Lower leg skin (tissue), 3 donors: ENCODE measurements around the gene WBP1L.

Experiments
- POLR2A ChIP-seq, 2 donors: fragments of 450-650 bp; IDR thresholded peaks; one replicate each; pipeline ENCODE4 v1.6.1; 2016 to 2017; ENCODE audit warnings: antibody characterized with exemption in 2 of 2, mild to moderate bottlenecking in 1 of 2, moderate library complexity in 1 of 2
- TF ChIP-seq, protein P1 (sequence below), 3 donors: fragments of 450-650 bp; IDR thresholded peaks; one replicate each; pipeline ENCODE4 v1.5.1; 2016; ENCODE audit warnings: antibody characterized with exemption in 3 of 3, mild to moderate bottlenecking in 3 of 3, moderate library complexity in 2 of 3

DNA sequence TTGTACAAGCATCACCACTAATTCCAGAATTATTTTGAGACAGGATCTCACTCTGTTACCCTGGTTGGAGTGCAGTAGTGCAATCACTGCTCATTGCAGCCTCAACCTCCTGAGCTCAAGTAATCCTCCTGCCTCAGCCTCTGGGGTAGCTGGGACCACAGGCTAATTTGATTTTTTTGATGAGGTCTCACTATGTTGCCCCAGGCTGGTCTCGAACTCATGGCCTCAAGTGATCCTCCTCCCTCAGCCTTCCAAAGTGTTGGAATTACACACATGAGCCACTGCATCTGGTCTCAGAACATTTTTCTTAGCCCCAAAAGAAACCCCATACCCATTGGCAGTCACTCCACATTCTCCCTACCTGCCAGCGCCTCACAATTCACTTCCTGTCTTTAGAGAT, 3.5 kb upstream of the WBP1L start:
- TF ChIP-seq, protein P1, sequence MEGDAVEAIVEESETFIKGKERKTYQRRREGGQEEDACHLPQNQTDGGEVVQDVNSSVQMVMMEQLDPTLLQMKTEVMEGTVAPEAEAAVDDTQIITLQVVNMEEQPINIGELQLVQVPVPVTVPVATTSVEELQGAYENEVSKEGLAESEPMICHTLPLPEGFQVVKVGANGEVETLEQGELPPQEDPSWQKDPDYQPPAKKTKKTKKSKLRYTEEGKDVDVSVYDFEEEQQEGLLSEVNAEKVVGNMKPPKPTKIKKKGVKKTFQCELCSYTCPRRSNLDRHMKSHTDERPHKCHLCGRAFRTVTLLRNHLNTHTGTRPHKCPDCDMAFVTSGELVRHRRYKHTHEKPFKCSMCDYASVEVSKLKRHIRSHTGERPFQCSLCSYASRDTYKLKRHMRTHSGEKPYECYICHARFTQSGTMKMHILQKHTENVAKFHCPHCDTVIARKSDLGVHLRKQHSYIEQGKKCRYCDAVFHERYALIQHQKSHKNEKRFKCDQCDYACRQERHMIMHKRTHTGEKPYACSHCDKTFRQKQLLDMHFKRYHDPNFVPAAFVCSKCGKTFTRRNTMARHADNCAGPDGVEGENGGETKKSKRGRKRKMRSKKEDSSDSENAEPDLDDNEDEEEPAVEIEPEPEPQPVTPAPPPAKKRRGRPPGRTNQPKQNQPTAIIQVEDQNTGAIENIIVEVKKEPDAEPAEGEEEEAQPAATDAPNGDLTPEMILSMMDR (IDR thresholded peaks at IDR 0.05): no peak
- TF ChIP-seq POLR2A (IDR thresholded peaks at IDR 0.05): no peak
